Adrenal gland (tissue), 5 donors: ENCODE measurements around the gene ABCB10.

Source experiments
- CTCF ChIP-seq, 6 experiments: fragments of 450-650 bp in 4 of 6; fragments of 200-600 bp in 2 of 6; sonication (generic) in 1 of 6; IDR thresholded peaks; 1 replicate in 5 of 6; 2 replicates in 1 of 6; pipeline versions ENCODE4 v1.5.1 to v1.8.0; 2016 to 2021; ENCODE audit warnings: antibody characterized with exemption in 6 of 6, mild to moderate bottlenecking in 2 of 6, moderate library complexity in 1 of 6
- POLR2A ChIP-seq, 2 donors: fragments of 450-650 bp; IDR thresholded peaks; one replicate each; pipeline ENCODE4 v1.6.1; 2017; ENCODE audit warnings: antibody characterized with exemption in 2 of 2, mild to moderate bottlenecking in 2 of 2, moderate library complexity in 1 of 2
- donor health status: DM: no; HTN: no; CAD: no.

GRCh38 chr1:229582011-229582694 lies 23.6 kb upstream of the ABCB10 start:
- TF ChIP-seq CTCF (IDR thresholded peaks at IDR 0.05) (no peak), POLR2A (IDR thresholded peaks at IDR 0.05) (no peak)
